Ureter (tissue), 1 donor: ENCODE results near the gene FAM241B. TPM values are rescaled to one million over a fixed set of nuclear protein-coding genes. Genes with fewer than 3 reads are reported as not detected.
A peak's percentile ranks its signal among the peaks of the same experiment; 100 is the strongest.

Experiments
- DNase-seq: peaks from one replicate; pipeline ENCODE4 v3.0.0-alpha.2; 2020; ENCODE audit warnings: low spot score
- total RNA-seq: library from RNA; stranded (reverse); gene quantifications from one replicate; pipeline ENCODE4 v1.2.4, GENCODE V29; 2023
- donor health status: DM: yes; HTN: yes; CAD: no.

The FAM241B gene
- total RNA-seq, 1 donor from 2014 or later, result 5.6 TPM

DNA sequence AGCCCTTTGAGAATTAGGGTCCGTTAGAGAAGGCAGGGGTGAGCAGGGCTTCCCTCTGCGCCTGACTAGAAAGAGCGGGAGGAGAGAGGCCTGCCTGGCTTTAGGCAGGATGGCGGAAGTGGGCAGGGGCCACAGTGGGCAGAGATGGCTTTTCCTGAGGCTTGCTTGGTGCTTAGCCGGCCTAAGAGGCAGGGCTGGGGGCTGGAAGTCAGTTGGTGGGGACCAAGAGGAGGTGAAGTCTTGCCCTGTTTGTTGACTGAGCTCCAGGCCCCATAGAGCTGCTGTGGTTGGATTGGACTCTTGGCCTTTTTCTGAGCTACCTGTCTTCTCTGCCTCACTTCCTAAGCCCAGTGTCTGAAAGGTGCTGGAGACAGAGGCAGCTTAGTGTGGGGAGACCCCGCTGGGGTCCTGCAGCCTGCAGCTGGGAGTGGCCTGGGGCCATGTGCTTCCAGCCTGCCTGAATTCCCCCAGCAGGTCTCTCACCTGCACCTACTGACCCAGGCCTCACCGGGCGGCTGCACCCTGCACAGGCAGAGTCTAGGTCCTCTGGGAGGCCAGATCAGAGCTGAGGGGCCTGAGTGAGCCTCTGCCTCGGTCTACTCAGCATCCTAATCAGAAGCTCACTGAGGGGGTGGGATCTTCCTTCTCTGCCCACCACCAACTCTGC, 4.8 kb downstream of the FAM241B start:
- no peak for DNase-seq

DNA sequence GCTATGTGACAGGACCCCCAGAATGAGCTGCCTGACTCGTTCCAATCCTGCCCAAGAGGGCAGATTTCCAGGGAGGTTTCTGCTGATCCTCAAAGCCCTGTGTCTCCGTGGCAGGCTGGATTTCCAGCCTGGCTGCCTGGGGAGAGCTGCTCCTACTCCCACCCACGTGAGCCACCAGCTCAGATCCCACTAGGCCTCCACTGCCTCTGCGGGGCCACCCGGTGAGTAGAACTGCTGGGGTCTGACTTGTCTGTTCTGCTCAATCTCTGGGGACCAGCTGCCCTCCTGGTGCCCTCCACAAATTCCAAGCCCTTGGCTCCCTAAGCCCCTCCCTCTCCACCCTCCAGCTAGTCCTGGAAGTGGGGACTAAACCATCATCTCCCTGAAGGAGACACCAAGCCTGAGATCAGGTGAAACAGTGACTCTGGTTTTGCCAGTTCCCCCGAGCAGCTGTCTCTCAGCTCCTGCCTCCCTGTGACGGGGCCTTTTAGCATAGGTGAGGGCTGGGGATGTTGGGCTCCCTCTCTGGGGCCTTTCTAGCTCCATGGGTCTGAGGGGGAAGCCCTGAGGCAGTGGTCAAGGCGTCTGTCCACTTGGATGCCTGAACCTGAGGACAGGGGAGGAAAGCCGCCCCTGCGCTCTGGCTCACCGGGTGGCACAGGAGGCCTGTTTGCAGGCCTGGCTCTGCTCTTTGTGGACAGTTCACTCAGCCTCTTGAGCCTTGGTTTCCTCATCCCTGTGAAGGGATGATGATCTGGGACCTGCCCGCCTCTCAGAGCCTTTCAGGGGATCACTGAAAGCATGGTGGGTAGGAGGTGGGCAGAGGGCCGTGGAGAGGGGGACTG, 5.6 kb downstream of the FAM241B start:
- no peak for DNase-seq

DNA sequence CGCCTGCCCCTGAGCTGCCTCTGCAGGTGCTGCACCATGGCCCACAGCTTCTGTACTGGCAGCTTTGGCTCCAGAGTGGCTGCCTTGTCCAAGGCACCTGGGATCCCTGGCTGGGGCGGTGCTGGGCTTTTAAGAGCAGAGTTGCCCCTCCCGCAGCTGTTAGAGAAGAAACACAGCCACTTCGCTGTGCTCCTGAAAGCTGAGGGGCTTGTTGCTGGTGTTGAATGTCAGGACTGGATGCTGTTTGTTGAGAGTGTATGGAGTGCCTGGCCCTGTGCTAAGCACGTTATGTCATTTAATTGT, 6.2 kb downstream of the FAM241B start:
- no peak for DNase-seq

DNA sequence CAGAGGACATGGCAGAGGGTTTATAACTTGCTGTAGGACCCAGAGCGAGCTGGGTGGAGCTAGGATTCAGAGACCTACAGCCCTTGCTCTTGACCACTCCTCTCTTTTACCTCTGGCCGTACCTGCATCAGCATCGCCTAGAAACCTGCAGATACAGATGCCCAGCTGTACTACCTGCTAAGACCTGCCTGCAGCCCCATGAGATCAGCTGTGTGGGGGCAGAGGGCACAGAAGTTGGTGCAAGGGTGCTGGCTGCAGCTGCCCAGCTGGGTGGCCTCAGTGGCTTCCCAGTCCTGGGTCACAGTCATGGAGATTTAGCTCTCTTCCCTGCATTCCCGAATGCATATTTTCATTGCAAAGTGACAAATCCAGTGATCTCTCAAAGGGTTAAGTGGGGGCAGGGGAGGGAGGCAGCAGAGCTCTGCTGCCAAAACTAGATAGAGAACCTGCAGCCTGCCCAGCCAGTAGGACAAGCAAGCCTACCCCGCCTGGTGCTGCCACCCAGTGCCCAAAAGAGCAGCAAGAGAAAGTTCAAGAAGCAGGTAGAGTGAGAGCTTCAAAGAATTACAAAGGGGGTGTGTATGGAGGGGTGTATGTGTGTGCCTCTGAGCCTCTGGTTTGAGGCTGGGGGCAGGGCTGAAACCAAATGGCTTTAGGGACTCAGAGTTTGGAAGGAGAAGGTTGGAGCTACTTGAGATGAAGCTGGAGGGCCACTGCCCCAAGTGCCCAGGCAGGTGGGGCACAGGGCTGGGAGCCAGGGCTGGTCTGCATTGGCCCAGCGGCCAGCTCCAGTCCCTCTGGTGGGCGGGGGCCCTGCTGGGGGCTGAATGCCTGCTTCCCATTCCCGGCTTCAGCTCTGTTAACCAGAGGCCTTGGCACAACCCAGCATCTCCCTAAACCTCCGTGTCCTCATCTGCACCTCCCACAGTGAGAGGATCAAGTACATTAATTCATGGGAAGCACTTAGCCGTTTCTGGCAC, 6.9 kb downstream of the FAM241B start:
- peak; percentile 50 for DNase-seq

DNA sequence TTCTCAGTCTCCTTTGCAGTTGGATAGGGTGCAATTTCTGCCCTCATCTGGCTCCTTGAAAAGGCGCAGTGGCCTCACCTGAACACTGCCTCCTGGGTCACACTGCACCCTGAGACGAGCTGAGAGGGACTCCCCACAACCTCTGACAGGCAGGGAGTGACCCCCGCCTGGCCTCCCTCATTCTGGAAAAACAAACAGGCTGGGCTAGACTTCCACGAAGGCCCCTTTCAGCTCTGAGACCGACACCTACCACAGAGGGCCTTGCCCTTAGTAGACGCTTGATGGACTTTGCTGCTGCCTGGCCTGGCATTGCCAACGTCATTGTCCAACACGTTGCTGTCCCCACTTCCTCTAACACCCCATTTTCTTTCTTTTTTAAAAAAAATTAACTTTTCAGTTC, 8.6 kb downstream of the FAM241B start:
- DNase-seq, result no peak

DNA sequence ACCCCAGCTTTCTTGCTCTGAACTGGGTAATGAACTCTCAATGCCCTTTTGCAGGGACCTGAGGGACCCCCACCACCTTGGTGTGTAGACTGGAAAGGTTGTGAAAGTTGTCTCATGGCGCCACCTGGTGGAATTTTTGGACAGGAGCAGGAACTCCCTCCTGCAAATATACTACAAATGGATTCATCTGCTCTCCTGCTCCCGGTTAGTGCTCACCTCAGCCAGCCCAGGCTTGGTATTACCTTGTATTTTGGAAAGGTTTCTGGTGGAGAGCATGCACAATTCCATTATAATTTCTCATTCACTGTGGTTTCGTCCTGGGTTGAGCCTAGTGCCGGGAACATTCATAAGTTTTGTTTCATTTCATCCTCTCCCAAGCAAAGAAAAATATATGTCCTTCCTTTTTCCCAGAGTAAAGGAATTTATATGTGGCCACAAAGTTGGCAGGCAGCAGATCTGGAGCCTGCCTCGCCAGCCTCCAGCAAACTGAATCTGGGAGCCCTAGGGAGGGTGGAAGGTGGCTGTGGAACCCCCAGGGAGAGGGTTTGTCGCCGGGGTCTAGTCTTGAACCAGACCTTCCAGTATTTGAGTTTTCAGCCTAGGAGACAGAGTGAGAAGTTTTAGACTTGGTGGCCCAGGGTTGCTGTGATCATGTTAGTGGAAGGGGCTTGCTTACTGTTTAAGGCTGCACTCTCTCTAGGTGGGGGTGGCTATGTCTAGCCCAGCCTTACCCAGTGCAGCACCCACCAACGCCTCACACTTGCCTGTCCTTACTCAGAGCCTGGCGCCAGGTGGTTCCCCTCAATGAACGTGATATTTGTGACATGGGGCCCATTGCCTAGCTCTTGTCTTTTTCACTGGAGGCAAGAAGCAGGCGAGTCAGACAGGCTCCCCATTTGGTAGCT, 9.5 kb downstream of the FAM241B start:
- DNase-seq, result peak; percentile 62

DNA sequence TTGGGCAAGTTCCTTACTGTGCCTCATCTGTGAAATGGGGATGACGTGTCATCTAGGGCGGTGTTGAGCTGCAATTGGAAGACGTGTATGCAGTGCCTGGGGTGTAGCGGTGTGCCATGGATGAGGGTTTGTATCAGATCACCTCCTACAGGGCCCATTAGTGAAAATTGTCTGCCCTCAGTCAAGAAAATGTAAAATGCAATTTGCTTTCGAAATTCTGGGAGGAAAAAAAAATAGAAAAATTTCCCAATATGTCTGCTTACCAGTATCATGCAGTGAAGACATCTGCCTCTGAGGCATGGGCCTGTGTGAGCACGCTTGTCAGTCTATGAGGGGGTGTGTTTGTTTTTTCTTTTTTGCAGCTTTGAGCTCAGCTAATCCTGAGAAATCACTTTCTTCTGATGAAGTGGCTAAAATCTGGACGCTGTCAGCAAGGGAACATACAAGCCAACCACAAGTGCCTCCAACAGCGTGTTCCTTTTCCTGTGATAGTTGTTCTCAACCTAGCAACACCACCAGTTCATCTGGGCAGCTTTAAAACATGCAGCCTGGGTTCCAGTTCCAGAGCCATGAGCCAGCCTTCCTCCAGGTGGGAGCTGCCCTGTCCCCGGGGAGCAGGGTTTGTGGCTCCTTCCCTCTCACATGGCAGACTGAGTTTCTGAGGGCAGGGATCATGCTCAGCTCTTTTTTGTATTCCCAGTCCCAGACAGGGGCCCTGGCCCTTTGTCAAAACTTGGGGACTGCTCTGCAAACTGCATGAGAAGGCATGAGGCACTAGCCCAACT, 10.3 kb downstream of the FAM241B start:
- no peak for DNase-seq

DNA sequence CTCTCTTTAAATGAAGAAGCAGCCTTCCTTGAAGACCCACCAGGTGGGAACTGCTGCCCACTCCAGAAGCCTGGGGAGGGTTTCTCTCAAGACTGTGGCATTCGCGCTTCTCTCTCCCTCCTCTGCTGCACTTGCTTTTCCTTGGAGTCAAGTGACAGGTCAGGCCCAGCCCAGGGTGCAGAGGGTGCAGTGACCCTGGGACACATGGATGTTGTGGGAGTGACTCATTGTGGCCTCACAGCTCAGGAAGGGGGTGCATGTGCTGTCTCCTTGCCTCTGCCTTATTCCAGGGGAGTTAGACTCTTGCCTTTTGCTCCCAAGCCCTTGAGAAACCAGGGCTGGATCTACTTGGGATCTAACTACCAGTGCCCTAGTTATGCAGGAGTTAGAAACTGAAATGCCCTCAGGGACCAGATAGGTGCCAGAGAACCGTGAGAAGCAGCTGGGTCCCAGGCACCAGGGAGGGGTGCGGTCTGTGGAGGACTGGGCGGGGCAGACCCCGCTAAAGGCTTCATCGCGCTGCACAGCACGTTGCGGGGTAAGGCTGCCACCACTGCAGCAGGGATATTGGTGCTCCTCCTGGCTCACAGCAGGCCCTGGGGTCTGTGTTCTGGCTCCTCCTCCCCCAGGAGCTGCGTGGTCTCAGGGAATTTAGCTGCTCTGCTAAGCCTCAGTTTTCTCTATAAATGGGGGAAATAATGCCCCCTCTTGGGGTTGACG, 11.4 kb downstream of the FAM241B start:
- no peak for DNase-seq

DNA sequence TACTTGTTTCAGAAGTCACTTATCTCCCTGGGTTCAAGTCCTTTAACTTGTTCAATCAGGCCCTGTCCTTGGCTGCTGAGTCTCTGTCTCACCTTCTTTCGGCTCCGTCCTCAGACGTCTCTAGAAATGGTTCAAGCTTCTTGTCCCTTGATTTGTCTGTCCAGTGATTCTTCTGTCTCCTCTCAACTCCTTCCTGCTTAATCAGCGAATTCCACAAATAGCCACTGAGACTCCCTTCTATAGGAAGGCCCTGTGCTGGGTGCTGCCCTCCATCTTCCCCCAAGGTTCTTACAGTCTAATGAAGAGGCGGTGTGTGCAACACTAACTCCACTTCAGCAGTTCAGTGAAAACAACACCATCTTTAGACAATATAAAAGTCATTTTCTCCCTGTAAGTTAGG, 12.7 kb downstream of the FAM241B start:
- DNase-seq, result no peak

DNA sequence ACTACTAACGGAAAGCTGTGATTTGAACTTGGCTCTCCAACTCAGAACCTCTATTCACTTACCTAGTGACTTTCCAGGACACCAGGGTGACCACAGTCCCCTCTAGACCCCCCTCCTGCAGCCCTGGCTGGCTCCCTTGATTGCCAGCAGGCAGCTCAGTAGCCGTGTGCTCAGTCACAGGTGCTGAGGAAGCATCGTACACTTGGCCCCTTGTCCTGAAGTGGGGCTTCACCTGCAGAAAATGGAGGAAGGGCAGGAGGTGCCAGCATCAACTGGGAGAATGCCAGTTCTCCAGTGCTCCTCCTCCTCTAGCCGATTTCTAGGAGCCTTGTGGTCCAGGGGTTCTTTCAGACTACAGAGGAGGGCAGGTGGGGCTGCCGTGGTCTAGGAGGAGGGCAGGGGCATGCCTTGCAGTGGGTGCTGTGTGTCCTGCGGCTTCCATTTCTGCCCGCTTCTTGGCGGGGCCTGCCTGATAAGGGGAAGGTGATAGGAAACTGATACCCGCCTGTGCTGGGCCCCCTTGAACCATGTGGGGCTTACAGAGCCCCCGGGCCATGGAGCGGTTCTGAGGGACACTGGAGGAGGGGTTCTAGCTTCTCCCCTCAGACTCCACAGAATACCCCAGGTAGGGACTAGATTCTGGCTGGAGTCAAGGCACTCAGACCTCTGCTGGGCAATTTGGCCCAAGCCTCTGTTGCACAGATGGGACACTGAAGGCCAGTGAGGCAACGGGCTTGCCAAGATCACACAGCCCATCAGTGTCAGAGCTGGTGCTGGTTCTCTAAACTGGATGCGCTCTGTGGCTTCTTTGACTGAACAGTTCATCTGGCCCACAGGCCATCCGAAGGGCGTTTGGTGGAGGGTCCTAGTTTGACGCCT, 14.0 kb downstream of the FAM241B start:
- no peak for DNase-seq

DNA sequence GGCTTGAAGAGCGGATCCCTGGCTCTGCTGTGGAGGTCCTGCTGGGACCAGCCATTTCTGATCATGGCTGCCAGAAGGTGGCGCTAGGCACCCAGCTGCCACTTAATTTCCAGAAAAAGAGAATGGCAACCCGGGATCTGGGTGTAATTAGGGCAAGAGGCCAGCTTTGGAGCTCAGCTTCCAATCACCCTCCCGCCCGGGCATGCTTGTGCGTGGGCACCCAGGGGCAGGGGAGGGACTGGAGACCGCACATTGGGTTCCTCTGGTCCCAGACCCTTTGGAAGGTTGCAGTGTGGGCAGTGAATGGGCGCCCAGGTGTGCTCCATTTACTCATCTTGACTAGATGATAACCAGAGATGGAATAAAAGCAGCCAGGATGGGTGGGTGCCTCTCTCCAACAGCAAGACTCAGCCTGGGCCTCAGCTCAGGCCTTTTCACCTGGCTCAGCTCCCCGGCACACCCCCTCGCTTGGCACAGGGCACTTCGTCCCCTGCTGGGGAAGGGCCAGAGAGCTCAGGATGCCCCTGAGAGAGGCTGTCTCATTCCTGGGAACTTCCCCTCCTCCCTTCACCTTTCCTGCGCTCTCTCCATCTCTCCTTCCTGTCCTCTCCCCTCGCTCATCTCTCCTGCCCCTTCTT, 14.7 kb downstream of the FAM241B start:
- peak; percentile 57 for DNase-seq

DNA sequence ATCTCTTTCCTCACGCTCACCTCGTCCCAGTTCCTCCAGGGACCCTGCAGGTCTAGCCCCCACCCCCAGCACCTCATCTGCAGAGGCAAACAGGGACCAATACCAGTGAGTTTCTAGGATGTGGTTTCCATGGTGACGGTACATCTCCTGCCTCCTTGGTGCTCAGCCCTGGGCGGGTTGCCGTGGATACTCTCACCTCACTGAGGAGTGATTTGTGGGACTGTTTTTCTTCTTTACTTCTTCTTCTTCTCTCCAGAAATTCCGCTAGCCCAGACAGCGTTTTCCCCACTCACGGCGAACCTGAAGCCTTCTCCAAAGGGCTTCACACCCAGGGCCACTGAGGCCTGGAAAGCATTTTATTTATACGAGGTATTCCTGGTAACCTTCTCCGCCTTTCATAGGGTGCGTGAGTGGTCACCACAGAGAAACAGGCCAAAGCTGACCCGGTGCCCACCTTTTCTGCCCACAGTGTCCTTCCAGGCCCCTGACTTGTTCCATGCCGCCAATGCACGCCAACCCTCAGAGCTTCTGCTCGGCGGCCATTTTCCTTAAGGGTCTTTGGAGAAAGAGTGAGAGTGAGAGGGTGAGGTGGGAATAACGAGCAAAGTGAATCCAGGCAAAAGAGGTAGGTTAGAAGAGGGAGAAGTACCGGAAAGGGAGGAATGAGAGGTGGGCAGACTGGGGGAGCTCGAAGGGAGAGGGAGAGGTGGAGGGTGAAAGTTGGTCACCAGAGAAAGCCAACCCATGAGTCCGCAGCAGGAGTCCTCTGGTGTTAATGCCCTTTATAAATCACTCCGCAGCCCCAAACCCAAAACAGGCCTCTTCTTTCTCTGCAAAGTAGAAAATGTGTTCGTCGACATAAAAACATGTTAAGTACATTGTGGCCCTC, 15.5 kb downstream of the FAM241B start:
- no peak for DNase-seq

DNA sequence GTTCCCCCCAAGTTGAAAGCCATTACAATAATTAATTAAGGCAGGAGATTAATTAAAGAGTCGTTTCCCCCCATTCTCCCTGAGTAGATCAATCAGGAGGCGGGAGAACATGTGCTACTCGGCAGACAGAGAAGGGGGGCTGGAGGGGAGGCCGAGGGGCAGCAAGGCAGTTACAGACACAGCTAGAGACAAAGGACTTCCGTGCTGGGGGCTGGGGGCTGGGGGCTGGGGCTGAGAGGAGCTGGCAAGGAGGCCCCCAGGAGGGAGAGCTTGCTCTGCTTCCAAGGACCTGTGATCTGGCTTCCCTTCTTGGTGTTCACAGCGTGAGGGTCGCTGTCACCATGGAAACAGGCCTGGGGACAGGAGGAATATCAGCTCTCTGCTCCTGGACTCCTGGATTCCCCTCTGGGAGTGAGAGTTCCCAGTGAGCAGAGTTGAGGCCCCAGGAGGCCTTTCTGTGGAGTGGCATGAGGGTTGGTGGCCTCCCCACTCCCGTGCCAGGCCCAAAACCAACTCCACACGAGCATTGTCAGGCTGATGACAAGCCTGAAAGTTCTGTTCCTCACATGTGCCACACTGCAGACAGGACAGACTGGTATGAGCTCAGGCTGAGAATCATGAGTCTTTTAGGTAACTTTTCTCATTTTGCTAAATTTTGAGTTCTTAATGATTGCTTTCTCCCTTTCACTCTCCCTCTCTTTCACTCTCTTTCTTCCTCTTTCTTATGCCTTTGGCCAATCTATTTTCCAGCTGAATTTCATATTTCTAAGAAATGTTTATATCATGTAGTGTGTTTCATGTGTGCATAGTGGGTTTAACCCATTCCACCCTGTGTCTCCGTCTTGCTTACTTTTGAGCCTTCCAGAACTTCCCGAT, 16.4 kb downstream of the FAM241B start:
- no peak for DNase-seq

DNA sequence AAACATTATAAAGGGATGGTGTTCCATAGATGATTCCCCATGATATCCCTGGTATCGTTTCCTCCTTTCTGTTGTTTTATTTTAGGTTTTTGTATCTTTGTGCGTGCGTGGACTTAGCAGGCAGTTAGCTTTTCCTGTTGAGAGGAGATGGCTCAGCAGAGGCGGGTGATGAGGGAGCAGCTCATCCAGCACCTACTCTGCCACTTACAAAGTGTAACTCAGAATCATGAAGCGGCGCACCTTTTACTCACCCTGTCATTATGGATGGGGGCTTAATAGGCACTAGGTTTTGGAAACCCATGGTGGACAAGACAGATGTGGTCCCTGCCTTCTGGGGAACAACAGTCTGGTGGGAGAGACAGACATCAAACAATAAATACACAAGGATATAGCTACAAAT, 17.1 kb downstream of the FAM241B start:
- no peak for DNase-seq

DNA sequence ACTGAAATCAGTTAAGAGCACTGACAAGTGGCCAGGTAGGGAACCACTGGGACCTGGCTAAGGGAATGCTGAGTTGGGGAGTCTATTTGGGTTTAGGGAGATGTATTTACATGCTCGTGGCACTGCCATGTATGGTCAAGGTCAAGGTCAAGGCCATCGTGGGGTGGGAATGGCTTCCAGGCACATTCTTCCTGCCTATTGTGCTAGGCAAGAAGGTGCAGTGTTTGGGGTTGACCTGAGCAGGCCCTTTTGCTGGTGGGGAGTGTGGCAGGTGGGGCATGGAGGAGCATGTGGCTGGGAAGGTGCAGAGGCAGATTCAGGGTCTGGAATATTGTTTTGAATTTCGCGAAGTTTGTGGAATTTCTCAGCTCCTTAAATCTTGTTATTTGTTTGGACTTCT, 17.8 kb downstream of the FAM241B start:
- DNase-seq, result no peak

DNA sequence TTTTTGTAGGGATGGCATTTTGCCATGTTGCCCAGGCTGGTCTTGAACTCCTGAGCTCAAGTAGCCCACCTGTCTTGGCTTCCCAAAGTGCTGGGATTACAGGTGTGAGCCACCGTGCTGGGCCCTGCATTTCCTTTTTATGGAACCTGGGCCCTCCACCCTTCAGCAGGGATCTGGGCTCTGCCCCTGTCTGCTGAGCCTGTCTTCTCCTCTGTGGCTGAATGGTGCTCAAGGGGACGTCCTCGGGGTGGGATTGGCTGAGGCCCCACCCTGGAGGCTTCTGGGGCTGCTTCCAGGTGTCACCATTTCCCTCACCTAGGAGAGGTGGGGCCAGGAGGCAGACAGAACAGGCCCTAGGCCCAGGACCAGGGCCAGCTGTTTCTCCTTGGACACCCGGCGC, 18.4 kb downstream of the FAM241B start:
- no peak for DNase-seq
